ENCODE data around the gene ZNF385C.
"Not testable (repeated sequence)": the region's sequence is repeated elsewhere in the genome, so short reads cannot be mapped to it uniquely, and the experiment has no call there.

The ZNF385C gene, protein sequence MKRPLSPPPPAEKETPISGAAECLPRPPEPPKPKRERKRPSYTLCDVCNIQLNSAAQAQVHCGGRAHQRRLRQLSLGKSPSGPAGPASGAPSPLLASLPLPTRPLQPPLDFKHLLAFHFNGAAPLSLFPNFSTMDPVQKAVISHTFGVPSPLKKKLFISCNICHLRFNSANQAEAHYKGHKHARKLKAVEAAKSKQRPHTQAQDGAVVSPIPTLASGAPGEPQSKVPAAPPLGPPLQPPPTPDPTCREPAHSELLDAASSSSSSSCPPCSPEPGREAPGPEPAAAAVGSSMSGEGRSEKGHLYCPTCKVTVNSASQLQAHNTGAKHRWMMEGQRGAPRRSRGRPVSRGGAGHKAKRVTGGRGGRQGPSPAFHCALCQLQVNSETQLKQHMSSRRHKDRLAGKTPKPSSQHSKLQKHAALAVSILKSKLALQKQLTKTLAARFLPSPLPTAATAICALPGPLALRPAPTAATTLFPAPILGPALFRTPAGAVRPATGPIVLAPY

DNA sequence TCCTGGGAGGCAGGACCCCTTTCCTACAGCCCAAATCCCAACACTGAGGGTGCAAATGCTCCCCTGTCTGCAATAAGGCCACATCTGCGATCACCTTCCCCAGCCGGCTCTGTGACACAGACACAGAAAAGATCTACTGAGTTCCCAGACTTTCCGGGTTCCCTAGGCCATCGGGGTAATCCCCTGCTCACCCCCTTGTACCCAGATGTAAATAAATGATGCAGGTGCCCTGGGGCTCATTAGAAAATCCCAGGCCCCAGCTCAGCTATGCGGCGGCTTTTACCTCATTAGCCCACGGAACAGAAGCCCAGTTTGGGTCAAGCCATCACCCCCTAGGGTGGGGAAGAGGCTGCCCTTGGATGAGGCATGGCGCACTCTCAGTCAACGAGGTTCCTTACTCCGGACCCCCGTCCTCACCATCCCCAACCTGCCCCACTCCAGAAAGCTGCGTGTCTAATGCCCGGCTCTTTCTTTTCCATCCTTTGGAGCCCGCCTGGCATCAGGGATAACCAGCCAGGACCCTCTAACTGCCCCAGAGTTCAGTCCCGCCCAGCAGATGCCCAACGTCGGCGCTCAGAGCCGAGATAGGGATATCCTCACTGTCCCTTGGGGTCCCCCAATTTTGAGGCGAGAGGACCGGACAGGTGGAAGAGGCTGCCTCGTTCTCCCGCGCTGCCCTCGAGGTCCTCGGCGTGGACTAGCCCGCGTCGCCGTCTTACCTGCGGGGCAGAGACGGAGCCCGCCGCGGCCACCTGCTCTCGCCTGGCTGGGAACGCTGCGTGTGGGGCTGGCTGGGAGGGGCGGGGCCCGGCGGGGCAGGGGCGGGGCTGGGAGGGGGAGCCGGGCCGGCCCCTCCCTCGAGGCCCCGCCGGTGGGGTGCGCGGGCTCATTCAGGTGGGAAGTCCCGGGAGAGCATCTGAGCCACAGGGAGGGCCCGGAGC, at the start of gene ZNF385C:
TSS of gene ZNF385C (minus strand) at position 783 of the 941 bp plus-strand sequence. CDS start 35,417 bp downstream, outside the sequence.
- DNase-seq (ENCODE audit: low spot score): peak; percentile 19

DNA sequence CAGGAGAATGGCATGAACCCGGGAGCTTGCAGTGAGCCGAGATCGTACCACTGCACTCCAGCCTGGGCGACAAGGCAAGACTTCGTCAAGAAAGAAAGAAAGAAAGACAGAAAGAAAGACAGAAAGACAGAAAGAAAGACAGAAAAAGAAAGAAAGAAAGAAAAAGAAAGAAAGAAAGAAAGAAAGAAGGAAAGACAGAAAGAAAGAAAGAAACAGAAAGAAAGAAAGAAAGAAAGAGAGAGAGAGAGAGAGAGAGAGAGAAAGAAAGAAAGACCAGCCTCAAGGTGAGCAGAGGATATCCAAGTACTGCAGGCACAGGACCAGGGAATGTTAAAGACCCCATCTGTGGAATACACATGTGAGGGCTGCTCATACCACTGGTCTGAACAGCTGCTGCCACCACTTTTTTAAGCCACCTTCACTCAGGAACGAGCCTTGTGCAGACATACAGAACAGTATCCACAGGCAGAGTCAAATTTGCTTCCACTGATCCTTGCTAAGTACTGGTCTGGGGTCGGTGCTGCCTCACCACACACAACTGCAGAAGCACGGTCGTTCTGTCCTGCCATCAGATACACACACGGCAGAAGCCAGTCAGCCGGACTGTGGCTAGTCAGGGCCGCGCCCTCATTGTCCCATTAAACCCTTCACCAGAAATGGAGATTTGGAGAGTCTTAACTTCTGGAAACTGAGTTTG, 48.8 kb upstream of the ZNF385C start:
- DNase-seq (ENCODE audit: low spot score): no peak

DNA sequence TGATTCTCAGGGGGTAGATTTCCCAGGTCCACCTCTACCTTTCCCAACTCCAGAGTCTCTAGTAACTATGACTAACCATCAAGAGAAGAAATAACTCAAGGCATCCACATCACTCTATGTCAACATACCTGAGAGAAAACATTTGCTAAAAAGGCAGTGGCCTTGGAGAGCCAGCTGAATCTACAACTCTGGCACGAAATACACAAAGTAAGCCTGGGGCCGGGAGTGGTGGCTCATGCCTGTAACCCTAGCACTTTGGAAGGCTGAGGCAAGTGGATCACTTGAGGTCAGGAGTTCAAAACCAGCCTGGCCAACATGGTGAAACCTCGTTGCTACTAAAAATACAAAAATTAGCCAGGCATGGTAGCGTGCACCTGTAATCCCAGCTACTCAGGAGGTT, 44.9 kb upstream of the ZNF385C start:
- DNase-seq (ENCODE audit: low spot score): not testable (repeated sequence)

DNA sequence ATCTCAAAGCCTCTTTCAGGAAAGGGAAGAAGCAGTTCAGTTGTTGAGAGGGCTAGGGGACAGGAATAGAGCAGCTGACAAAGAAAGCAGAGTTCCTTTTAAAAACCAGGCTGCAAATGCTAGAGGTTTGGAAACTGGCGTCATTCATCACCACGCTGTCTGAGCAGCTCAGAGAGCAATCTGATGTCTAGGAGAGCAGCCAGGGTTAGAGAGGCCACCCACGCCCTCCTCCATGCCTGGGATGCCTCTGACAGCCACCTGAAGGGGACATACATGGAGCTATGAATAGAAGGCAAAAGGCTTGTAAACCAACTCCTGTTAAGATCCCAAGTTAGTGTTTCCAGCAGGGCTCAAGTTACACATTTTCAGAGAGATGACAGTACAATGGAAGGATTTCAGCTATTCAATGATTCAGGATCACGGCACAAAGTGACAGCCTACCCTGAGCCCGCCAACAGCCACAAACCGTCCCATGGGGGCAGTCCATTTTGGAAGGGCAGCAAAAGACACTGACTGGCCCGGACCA, 44.2 kb upstream of the ZNF385C start:
- DNase-seq (ENCODE audit: low spot score): no peak

DNA sequence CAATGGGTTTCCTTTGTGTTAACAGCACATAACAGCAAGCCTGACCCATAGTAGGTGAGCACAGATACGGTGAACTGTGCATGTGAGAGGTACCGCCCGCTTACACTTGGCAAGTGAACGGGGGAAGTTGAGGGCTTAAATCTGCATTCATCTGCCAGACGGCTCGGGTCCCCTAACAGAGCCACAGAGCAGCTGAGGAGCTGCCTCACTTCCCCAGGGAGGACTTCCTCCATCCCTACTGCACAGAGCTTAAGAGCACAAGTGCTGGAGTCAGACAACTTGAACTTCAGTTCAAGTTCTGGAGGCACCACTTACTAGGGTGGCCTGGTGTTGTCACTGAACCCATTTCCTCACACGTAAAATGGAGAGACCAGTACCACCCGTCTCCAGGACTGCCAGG, 43.1 kb upstream of the ZNF385C start:
- DNase-seq (ENCODE audit: low spot score): no peak

DNA sequence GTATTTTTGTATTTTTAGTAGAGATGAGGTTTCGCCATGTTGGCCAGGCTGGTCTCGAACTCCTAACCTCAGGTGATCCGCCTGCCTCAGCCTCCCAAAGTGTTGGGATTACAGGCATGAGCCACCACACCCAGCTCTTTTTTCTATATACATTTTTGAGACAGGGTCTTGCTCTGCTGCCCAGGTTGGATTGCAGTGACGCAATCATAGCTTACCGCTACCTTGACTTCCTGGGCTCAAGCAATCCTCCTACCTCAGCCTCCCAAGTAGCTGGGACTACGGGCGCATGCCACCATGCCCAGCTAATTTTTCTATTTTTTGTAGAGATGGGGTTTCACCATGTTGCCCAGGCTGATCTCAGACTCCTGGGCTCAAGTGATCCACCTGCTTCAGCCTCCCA, 42.4 kb upstream of the ZNF385C start:
- DNase-seq (ENCODE audit: low spot score): not testable (repeated sequence)

DNA sequence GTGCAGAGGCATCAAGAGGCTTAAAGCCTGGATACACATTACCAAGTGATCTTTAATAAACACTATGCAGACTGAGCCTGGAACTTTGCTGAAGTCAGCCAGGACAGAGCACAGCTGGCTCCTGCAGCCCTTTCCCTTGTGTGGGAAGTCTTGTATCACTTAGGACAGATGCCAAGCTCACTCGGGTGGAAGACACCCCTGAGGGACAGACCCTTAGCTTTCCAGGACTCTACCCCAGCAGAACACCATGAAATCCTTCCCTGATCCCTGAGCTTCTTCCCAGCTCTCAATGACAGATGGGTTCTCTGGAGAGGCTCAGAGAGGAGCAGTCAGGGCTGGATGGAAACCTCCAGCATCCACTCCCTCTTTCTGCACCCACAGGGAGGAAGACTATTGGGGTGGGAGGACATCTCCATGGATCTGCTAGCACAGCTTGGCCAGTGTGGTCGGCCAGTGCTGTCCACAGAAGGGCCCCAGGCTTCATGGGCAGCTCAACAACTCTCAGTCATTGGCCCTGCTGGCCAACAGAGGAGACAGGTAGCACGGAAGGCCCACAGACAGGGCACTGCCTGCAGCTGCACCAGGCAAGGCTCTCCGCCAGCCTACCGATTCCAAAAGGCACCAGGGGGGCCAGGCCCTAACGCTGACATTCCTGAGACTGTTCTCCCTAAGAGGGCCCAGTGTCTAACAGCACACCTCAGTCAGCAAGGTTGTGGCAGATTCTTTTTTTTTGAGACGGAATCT, 40.6 kb upstream of the ZNF385C start:
- no peak for DNase-seq (ENCODE audit: low spot score)

DNA sequence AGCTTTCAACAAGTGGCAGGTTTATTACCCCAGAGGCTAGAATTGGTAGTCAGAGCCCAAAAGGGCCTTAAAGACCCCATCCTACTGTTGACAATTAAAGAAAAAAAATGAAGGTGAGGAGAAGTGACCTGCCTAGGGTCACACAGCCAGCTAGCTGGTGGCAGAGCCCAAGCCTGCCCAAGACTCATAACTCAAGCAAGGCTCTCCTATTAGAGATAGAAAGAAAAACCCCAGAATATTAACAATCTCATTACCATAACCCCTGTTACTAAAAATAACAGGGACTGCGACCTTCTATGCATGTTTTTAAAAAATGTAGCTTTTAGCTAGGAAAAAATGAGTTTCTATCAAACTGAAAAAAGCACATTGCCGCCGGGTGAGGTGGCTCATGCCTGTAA, 38.4 kb upstream of the ZNF385C start:
- DNase-seq (ENCODE audit: low spot score): no peak

DNA sequence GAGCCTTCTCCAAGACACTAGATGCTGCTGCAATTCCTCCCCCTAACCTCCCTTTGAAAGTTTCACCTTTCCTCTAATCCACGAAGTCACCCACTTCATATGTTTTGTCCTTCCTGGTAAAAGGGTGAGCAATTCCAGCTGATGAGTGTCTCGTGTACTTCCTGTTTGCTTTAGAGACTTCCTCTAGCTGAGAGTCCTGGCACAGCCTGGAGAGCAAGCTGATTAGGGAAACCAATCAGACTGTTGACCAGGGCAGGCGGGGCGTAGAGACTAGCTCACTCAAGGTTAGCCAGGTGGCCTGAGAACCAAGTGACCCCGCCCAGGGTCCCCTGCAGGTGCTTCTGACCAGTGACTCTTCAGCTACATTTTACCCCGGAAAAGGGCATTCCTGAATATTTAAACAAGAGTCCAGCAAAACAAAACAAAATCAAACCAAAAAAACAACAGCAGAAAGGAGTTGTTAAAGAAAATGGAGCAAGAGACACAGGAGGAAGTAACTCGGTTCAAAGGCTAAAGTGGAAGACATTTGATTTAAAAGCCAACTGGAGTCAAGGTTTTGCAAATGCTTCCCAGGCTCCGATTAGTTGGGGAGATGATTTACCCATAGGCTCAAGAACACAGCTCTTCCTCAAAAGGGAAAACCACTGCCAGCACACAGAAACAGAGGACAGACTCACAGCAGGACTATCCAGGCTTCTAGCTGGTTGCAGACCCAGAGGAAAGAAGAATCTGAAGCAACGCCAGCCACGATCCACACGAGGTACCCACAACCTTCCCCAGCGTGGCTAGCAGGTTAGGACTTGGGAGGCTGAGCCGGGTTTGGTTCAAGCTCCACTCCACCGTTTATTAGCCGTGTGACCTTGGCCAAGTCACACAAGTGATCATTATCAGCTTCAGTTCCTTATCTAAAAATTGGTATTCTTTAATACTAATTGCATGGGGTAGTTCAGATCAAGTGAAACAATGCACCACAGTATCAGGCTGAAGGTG, 37.7 kb upstream of the ZNF385C start:
- no peak for DNase-seq (ENCODE audit: low spot score)

DNA sequence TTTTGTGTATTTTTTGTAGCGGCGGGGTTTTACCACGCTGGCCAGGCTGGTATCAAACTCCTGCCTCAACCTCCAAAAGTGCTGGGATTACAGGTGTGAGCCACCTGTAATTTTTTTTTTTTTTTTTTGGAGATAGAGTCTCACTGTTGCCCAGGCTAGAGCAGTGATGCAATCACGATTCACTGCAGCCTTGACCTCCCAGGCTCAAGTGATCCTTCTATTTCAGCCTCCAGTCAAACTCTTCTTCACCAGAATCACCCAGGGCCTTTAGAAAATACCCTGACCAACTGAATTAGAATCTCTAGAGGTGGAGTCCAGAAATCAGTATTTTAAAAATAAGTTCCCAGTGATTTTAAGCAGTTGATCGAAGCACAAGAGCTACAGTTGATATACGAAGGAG, 36.9 kb upstream of the ZNF385C start:
- DNase-seq (ENCODE audit: low spot score): no peak

DNA sequence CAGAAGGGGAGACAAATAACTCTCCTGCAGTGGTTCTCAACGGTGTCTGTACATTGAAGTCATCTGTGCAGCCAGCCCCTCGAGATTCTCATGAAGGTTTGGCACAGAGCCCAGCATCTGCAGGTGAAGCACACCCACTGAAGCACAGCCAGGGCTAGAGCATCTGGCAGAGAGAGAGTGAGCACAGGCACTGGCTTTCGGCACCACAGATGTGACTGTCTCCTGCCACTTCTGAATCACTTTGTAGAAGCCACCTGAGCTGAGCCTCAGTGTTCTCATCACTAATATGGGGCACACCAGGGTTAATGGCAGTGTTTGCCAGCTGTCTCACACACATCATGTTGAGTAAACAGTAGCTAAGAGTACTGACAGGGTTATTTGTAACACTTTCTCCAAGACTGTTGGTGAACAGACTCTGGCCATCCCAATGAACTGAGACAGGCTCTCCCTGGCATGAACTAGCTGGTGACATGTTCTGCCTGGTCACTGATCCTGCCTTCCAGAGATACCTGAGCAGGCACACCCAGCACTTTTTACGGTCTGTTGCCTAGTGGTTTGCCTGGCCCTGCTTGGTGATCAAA, 35.3 kb upstream of the ZNF385C start:
- DNase-seq (ENCODE audit: low spot score): peak; percentile 36

DNA sequence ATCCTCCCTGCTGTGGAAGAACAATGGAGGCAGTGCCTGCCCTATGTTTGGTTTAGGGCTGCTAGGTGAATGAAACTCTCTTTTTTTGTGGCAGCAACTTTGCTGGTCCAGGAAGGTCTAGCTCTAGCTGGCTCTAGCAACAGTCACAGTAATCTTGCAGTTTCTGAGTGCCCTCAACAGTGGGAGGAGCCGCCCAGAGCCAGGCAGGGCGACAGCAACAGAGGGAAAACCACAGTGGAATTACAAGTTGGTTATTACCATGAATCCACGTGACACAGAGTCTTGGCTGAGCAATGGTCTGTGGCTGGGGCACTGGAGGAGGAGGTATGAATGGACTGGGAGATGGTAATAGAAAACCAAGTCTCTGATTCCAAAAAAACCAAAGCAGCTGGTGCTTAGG, 34.7 kb upstream of the ZNF385C start:
- DNase-seq (ENCODE audit: low spot score): no peak

DNA sequence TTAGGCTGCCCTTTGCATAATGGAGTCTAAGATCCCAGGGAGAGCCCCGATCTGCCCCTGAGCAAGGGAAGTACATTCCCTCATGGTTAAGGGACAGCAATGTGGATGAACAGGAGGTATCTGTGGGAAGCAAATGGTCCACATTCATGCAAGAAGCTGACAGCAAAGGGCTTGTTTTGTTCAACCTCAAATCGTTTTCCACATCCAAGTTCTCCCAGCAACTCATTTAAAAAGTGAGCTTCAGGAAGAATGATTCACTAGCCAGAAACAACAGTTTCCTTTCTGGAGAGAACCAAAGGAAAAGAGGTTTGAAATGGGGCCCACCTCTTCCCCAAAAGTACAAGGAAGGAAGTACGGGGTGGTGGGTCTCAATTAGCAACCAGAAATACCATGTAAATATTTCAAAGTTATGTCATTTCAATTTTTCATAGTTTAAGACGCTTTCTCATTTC, 33.7 kb upstream of the ZNF385C start:
- no peak for DNase-seq (ENCODE audit: low spot score)

DNA sequence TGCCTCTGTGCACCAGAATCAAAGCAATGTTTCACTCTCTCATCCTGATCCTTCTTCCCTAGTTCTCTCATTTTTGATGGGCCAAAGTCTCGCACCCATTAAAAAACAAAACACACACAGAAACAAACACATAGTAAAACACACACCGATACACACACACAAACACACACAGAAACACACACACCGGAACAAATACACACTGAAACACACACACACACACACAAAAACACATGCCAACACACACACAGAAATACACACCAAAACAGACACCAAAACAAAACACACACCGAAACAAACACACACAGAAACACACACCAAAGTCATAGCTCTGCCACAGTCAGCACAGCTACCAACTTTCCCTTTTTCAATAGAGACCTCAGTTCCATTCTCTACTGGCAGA, 33.0 kb upstream of the ZNF385C start:
- DNase-seq (ENCODE audit: low spot score): no peak

DNA sequence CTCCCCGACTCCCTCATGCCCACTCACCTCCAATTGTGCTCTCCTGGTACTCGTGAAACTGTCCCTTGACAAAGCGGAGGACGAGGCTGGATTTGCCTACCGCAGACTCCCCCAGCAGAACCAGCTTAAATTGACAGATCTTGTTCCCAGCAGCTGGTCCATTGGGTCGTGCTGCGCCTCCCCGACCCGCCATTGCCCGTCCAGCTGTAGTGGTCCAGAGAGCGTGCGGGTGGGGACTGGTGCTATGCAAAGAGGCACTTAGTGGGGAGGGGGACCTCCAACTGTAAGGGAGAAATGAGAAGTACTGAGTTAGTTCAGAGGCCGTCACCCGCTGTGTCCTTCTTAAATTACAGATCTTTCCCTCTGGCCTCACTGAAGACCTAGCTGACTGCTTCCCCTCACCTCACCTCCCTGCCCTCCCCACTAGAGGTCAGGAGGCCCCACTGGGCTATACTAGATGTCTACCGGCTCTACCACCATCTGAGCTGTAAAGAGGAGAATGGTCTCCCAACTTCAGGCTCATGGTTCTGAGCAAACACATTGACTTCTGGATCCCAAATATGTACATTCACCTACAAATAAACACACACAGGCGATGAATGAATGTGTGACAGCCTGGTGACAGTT, 32.1 kb upstream of the ZNF385C start:
- no peak for DNase-seq (ENCODE audit: low spot score)

DNA sequence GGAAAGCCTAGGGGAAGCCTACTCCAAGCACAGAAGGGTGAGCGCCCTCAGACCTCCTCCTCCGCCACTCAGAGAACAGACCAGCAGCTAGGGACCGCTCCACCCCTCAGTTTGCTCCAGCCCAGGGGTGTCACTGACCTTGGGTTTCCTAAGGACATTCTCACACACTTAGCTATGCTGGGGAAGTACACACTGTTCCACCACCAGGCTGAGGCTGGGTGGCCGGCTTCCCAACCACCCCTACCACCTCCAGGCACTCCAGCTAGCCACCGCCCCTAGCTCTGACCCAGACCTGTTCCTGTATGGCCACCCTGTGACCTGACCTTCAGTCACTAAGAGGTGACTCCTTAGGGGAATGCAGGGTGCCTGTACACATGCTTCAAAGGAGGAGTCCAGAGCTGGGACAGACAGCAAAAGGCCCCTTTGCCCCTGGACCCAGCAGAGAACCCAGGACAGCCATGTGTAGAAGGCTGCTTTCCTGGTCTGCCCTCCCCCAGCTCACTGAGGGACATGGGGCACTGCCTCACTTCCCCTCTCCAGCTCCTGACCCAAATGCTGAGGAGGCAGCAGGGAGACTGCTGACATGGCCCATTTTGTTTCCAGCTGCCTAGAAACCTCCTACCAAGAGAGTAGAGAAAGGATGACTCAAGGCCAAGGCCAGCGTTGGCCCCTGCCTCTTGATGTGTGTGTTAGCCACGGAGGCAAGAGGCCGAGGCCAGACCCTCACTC, 31.0 kb upstream of the ZNF385C start:
- DNase-seq (ENCODE audit: low spot score): no peak

DNA sequence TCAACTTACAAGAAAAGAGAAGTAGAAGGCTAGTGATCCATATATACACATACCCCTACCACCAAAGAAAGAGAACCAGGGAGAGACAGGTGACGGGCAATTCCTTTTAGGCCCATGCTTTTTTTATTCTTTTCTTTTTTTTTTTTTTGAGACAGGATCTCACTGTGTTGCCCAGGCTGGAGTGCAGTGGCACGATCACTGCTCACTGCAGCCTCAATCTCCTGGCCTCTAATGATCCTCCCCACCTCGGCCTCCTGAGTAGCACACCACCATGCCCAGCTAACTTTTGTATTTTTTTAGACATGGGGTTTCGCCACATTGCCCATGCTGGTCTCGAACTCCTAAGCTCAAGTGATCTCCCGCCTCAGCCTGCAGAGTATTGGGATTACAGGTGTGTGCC, 29.1 kb upstream of the ZNF385C start:
- no peak for DNase-seq (ENCODE audit: low spot score)

DNA sequence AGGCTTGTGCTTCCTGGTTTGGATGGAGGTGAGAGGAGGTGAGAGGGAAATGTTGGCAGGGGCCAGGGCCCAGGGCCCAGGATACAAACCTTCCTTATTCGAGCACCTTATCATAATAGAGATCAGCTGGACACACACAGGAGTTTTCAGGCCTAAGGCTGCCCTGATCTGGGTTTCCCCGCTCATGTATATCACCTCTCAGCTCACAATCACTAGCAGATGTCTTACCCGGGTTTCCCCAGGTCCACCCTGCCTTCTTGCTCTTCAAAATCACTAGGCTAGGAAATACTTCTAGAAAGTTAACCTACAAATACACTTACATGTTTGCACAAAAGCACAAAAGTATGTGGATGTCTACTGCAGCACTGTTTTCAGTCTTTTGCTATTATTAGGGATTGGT, 28.6 kb upstream of the ZNF385C start:
- no peak for DNase-seq (ENCODE audit: low spot score)
